ENCODE results near the gene PLCH2. TPM values are rescaled to one million over a fixed set of nuclear protein-coding genes. Genes with fewer than 3 reads are reported as not detected.

PLCH2 gene
- total RNA-seq, 1 donor from 2014 or later = not detected

- Mint-ChIP-seq H3K27ac (no peak overlapping the region), H3K36me3 (ENCODE audit: insufficient read depth) (no peaks in the 10 kb centered on the region), H3K4me3 (ENCODE audit: low read depth) (no peak overlapping the region), H3K9me3 (ENCODE audit: low read depth) (no peaks in the 10 kb centered on the region), H3K4me1 (ENCODE audit: low read depth) (no peaks in the 10 kb centered on the region), H3K27me3 (peaks cover 10% of the 10 kb centered on the region)
- no peak for DNase-seq (ENCODE audit: low spot score, unreplicated experiment)
- TF ChIP-seq, protein P1, sequence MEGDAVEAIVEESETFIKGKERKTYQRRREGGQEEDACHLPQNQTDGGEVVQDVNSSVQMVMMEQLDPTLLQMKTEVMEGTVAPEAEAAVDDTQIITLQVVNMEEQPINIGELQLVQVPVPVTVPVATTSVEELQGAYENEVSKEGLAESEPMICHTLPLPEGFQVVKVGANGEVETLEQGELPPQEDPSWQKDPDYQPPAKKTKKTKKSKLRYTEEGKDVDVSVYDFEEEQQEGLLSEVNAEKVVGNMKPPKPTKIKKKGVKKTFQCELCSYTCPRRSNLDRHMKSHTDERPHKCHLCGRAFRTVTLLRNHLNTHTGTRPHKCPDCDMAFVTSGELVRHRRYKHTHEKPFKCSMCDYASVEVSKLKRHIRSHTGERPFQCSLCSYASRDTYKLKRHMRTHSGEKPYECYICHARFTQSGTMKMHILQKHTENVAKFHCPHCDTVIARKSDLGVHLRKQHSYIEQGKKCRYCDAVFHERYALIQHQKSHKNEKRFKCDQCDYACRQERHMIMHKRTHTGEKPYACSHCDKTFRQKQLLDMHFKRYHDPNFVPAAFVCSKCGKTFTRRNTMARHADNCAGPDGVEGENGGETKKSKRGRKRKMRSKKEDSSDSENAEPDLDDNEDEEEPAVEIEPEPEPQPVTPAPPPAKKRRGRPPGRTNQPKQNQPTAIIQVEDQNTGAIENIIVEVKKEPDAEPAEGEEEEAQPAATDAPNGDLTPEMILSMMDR (IDR thresholded peaks at IDR 0.05; ENCODE audit: unreplicated experiment) = no peak
Observed at GRCh38 chr1:2451741-2452140, 24.3 kb upstream of the PLCH2 start.

GRCh38 chr1:2452201-2452931, 23.7 kb upstream of the PLCH2 start:
- no peak overlapping the region for H3K27ac Mint-ChIP-seq
- no peaks in the 10 kb centered on the region for H3K9me3 Mint-ChIP-seq (ENCODE audit: low read depth)
- H3K4me1 Mint-ChIP-seq (ENCODE audit: low read depth) = no peaks in the 10 kb centered on the region
- TF ChIP-seq, protein P1 (IDR thresholded peaks at IDR 0.05; ENCODE audit: unreplicated experiment) = no peak
- H3K36me3 Mint-ChIP-seq (ENCODE audit: insufficient read depth) = no peaks in the 10 kb centered on the region
- H3K27me3 Mint-ChIP-seq = peaks cover 6% of the 10 kb centered on the region
- H3K4me3 Mint-ChIP-seq (ENCODE audit: low read depth) = no peak overlapping the region
- DNase-seq (ENCODE audit: low spot score, unreplicated experiment) = no peak

DNA sequence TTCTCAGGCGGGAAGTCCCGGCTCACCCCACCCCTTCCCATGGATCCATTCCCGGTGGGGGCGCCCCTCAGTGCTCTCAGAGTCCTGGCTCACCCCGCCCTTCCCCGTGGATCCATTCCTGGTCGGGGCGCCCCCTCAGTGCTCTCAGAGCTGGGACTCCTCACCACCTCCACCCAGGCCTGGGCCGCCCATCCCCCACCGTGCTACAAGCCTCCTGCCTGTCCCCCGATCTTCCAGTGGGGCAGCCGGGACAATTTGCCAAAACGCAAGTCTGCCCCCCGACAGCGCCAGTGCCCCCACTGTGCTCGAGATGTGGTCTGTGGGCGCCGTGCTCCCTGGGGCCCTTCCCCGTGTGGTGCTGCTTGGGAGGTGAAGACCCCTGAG, 23.2 kb upstream of the PLCH2 start:
- Mint-ChIP-seq H3K4me3 (ENCODE audit: low read depth) (no peak overlapping the region), H3K9me3 (ENCODE audit: low read depth) (no peaks in the 10 kb centered on the region), H3K36me3 (ENCODE audit: insufficient read depth) (no peaks in the 10 kb centered on the region), H3K27me3 (peaks cover 3% of the 10 kb centered on the region), H3K4me1 (ENCODE audit: low read depth) (no peaks in the 10 kb centered on the region), H3K27ac (no peak overlapping the region)
- no peak for DNase-seq (ENCODE audit: low spot score, unreplicated experiment)
- TF ChIP-seq, protein P1 (IDR thresholded peaks at IDR 0.05; ENCODE audit: unreplicated experiment) = no peak

DNA sequence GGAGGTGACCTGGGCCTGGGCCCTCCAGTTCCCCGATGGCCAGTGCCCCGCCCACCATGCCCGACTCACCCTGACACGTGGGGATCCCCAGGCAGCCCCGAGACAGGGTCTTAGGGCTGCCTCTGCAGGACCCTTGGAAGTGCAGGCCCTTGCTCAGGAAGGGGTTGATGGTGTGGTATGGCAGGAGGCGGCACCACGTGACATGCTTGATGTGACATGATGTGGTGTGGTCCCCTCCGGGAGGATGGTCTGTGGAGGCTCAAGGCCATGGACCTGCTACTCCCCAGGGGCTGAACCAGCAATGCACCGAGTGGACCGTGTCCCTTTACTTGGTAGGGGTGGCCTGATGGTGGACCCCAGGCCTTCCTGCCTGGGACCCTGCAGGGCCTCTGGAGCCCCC, 21.9 kb upstream of the PLCH2 start:
- H3K4me1 Mint-ChIP-seq (ENCODE audit: low read depth) = no peaks in the 10 kb centered on the region
- H3K9me3 Mint-ChIP-seq (ENCODE audit: low read depth) = no peaks in the 10 kb centered on the region
- TF ChIP-seq, protein P1 (IDR thresholded peaks at IDR 0.05; ENCODE audit: unreplicated experiment) = no peak
- H3K27ac Mint-ChIP-seq = no peak overlapping the region
- H3K27me3 Mint-ChIP-seq = no peaks in the 10 kb centered on the region
- no peaks in the 10 kb centered on the region for H3K36me3 Mint-ChIP-seq (ENCODE audit: insufficient read depth)
- no peak for DNase-seq (ENCODE audit: low spot score, unreplicated experiment)
- H3K4me3 Mint-ChIP-seq (ENCODE audit: low read depth) = no peak overlapping the region

- H3K4me3 Mint-ChIP-seq (ENCODE audit: low read depth) = no peak overlapping the region
- H3K4me1 Mint-ChIP-seq (ENCODE audit: low read depth) = no peaks in the 10 kb centered on the region
- no peaks in the 10 kb centered on the region for H3K27me3 Mint-ChIP-seq
- no peaks in the 10 kb centered on the region for H3K36me3 Mint-ChIP-seq (ENCODE audit: insufficient read depth)
- H3K9me3 Mint-ChIP-seq (ENCODE audit: low read depth) = no peaks in the 10 kb centered on the region
- DNase-seq (ENCODE audit: low spot score, unreplicated experiment) = no peak
- H3K27ac Mint-ChIP-seq = no peak overlapping the region
- TF ChIP-seq, protein P1 (IDR thresholded peaks at IDR 0.05; ENCODE audit: unreplicated experiment) = no peak
Observed at GRCh38 chr1:2455757-2456156, 20.3 kb upstream of the PLCH2 start.

Measured in progenitor cell of endocrine pancreas (in vitro differentiated cells).